ENCODE measurements around the gene GLB1L. TPM values are rescaled to one million over a fixed set of nuclear protein-coding genes. Genes with fewer than 3 reads are reported as not detected.
"Not testable (repeated sequence)": the region's sequence is repeated elsewhere in the genome, so short reads cannot be mapped to it uniquely, and the experiment has no call there.

GLB1L gene
- polyA plus RNA-seq, 3 donors = 2.1 to 12.9 (median 11.8) TPM

DNA sequence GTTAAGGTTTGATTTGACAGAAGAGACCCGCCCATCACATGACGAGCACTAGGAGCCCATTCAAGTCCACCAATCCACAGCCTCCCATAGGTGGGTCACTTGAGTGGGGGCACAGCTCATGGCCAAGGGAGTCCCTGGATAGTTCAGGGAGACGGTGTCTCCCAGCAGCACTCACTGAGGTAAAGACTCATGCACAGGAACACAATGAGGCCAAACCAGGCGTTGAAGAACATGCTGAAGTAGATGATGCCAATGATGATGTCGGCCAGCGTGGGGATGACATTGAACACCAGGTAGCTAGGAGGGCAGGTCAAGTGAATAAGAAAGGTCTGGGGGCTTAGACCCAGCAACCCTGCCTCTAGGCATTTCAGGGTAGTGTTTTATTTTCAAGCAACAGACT is 30.5 kb downstream of the GLB1L start:
- H3K27ac ChIP-seq (ENCODE audit: low read depth, low read length) = no peak overlapping the region
- 92 to 94% (median 94%) methylated on average over 6 of the region's 6 CpGs for WGBS, 3 donors

DNA sequence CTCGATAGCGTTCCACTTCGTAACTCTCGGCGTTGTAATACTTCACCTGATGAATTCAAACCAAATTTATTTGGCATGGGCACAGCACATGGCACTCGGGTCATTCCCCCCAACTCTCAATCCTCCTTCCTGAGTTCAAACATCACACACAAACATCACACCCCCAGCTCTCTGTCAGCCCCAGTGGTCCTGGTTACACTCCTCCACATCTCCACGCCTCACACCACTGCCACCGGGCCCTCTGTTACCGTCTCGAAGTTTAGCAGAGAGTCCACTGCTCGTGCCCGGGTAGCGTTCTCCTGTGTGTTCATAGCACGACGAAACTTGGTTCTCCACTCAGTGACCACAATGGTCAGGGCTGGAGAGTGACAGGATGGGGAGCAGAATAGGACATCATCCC is 31.1 kb downstream of the GLB1L start:
- H3K27ac ChIP-seq (ENCODE audit: low read depth, low read length) = no peak overlapping the region
- 94 to 98% (median 95%) methylated on average over 15 of the region's 15 CpGs for WGBS, 3 donors

- H3K27ac ChIP-seq (ENCODE audit: low read depth, low read length) = no peak overlapping the region
- WGBS, 3 donors = 86 to 90% (median 88%) methylated on average over 10 of the region's 10 CpGs
Observed at GRCh38 chr2:219213486-219214071, 31.7 kb downstream of the GLB1L start.

DNA sequence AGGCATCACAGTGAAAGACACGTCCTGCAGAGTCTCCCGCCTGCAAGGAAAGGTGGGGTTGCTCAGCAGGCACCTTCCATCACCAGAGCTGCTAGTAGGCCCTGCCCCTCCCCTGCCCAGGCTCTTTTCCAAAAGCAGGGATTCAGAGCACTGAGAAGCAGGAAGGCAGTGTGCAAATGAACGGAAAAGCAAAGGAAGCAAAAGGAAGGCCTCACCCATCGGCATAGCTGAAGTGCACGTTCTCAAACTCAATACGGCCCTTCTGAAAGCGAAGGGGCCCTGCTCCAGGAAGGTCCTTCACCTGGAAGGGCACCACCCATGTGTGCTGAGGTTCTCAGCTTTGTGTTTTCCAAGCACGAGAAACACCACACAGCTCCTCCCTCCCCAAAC is 32.2 kb downstream of the GLB1L start:
- H3K27ac ChIP-seq (ENCODE audit: low read depth, low read length) = no peak overlapping the region
- 83 to 91% (median 87%) methylated on average over 8 of the region's 8 CpGs for WGBS, 3 donors

DNA sequence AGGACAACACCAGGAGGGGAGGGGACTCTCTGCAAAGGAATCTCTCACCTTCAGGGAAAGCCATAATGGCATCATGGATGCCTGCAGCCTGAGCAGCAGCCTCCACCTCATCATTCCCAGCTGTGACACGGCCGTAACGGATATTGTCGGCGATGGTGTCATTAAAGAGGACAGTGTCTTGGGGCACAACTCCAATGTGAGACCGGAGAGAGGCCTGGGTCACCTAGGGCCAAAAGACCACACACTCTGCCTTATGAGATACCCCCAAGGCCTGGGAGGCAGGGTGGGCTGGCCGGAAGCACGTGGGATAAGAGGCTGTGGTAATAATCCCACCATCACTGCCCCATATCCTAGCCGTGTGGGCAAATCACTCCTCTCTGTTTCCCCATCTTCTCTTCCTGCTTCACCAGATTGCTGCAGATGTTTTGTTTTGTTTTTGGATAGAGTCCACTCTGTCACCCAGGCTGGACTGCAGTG is 34.3 kb downstream of the GLB1L start:
- WGBS, 3 donors = 84 to 94% (median 85%) methylated on average over 9 of the region's 9 CpGs
- no peak overlapping the region for H3K27ac ChIP-seq (ENCODE audit: low read depth, low read length)

DNA sequence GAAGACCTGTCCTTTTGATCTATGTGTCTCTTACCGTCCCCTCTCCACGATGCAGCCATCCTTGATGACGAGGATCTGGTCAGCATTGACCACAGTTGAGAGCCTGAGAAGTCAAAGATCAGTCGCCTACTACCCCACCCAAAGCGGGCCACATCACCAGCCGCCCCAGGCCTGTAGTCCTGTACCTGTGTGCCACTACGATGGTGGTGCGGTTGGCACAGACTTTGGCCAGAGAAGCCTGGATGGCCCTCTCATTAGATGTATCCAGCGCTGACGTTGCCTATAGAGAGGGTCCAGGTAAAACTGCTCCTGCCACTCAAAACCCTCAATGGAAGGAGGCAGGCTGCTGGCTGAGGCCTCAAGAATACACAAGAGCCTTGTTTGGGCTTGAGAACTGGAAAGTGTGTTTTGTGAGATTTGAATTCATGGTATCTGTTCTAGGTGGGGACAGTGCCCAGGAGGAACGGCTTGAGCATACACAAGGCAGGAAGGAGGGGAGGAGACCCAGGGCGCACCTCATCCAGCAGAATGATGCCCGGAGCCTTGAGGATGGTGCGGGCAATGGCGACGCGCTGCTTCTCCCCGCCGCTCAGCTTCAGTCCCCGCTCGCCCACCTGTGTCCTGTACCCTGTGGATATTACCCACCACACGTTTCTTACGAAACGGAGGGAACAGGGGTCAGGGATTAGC is 34.9 kb downstream of the GLB1L start:
- no peak overlapping the region for H3K27ac ChIP-seq (ENCODE audit: low read depth, low read length)
- 92 to 94% (median 92%) methylated on average over 24 of the region's 24 CpGs for WGBS, 3 donors

- WGBS, 3 donors = 58 to 85% (median 60%) methylated on average over 18 of the region's 18 CpGs
- H3K27ac ChIP-seq (ENCODE audit: low read depth, low read length) = no peak overlapping the region
Observed at GRCh38 chr2:219209236-219210195, 35.7 kb downstream of the GLB1L start.

- 61 to 70% (median 62%) methylated on average over 17 of the region's 17 CpGs for WGBS, 3 donors
- no peak overlapping the region for H3K27ac ChIP-seq (ENCODE audit: low read depth, low read length)
Observed at GRCh38 chr2:219207884-219208740, 37.1 kb downstream of the GLB1L start.

DNA sequence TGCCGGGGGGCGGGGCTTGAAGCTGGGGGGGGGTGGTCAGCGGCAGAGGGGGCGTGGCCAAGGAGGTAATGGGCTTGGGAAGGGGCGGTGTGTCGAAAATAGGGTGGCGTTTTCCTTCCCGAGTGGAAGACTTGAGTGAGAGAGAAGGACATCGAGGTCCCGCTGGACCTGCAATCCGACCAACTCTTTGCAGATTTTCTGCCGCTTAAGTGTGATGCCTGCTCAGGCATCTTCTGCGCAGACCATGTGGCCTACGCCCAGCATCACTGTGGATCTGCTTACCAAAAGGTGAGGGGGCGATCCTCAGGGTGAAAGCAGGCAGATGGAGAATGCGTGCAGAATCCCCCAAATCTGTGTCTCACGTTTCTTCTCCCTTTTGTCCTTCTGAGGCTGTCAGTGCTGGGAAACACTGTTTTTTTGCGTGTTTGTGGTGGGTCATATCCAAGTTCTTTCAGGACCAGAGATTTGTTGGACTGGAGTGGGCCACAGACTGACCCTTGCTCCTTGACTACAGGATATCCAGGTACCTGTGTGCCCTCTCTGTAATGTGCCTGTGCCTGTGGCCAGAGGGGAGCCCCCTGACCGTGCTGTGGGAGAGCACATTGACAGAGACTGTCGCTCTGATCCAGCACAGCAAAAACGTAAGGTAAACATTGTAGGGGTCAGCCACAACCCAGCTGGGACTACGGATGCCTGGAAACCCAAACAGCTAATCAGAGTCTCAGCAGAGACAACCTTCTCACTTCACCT is 37.9 kb downstream of the GLB1L start:
- H3K27ac ChIP-seq (ENCODE audit: low read depth, low read length) = no peak overlapping the region
- 15 to 18% (median 16%) methylated on average over 22 of the region's 22 CpGs for WGBS, 3 donors

DNA sequence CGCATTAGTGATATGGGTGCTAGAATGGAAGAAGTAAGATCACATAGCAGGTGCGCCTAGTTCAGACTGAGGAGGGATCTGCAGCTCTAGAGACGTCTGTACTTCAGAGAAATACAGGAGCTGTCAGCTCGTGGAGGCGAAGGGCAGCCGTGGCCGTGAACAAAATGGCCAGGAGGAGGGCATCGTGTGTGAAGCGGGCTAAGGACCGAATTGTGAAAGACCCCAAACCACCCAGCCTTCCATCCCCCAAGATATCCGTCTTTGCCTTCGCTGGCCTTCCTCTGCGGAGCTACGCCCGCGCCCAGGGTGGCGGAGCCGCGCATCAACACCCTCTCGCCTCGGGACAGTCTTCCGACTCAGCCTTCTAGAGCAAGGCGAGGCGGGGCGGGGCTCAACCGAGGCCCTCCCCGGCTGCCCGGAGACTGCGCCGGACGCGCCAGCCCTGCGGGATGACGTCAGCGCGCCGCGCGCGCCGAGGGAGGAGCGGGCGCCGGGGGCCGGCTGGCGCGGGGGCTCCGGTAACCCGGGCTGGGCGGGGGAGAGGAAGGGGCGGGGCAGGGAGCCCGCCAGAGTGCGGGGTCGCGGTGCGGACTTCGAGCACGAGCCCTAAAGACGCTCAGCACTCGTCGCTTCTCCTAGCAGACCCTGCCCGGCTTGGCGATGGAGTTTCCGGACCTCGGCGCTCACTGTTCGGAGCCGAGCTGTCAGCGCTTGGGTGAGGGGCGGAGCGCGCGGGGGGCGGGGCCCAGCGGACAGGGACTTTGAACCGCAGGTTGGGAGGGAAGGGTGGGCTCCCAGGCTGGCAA is 38.7 kb downstream of the GLB1L start, which contains the start of gene ZFAND2B:
ZFAND2B (plus strand) TSS at position 455 of the 806 bp plus-strand sequence; CDS start at position 661, 206 bp downstream.
- H3K27ac ChIP-seq (ENCODE audit: low read depth, low read length) = peak within 1 kb of the TSS; percentile 10
- 0 to 1% (median 0%) methylated on average over 64 to 76 of the region's 76 CpGs for WGBS, 3 donors

- H3K27ac ChIP-seq (ENCODE audit: low read depth, low read length) = peak overlapping the region; percentile 10
- WGBS, 3 donors = 9 to 21% (median 16%) methylated on average over 7 of the region's 7 CpGs
Observed at GRCh38 chr2:219205981-219206327, 39.3 kb downstream of the GLB1L start.

DNA sequence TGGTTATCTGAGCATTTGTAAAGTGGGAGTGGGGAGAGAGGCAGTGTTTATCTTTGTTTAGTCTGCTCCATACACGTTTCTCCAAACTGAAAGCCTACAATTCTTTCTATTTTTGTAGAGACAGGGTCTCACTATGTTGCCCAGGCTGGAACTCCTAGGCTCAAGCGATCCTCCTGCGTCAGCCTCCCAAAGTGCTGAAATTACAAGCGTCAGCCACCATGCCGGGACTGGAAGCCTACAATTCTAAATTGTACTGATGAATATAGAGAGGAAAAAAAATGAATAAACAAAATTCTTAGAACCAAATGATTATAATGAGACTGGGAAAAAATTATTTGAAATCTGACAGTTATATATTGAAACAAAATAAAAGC is 40.1 kb downstream of the GLB1L start:
- no peak overlapping the region for H3K27ac ChIP-seq (ENCODE audit: low read depth, low read length)
- 81 to 91% (median 87%) methylated on average over 5 of the region's 5 CpGs for WGBS, 3 donors

- H3K27ac ChIP-seq (ENCODE audit: low read depth, low read length) = no peak overlapping the region
- WGBS, 3 donors = 88 to 93% (median 92%) methylated on average over 7 of the region's 7 CpGs
Observed at GRCh38 chr2:219204425-219205164, 40.6 kb downstream of the GLB1L start.

GRCh38 chr2:219201331-219201730 is 43.9 kb downstream of the GLB1L start:
- 76 to 93% (median 90%) methylated on average over 12 to 21 of the region's 21 CpGs for WGBS, 3 donors
- not testable (repeated sequence) for H3K27ac ChIP-seq (ENCODE audit: low read depth, low read length)

DNA sequence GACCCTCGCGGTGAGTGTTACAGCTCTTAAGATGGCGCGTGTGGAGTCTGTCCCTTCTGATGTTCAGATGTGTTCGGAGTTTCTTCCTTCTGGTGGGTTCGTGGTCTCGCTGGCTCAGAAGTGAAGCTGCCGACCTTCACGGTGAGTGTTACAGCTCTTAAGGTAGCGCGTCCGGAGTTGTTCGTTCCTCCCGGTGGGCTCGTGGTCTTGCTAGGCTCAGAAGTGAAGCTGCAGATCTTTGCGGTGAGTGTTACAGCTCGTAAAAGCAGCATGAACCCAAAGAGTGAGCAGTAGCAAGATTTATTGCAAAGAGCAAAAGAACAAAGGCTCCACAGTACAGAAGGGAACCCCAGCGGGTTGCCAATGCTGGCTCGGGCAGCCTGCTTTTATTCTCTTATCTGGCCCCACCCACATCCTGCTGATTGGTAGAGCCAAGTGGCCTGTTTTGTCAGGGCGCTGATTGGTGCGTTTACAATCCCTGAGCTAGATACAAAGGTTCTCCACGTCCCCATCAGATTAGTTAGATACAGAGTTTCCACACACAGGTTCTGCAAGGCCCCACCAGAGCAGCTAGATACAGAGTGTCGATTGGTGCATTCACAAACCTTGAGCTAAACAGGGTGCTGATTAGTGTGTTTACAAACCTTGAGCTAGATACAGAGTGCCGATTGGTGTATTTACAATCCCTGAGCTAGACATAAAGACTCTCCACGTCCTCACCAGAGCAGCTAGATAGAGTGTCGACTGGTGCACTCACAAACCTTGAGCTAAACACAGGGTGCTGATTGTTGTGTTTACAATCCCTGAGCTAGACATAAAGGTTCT is 44.5 kb downstream of the GLB1L start:
- not testable (repeated sequence) for H3K27ac ChIP-seq (ENCODE audit: low read depth, low read length)
- 70 to 82% (median 76%) methylated on average over 24 to 25 of the region's 26 CpGs for WGBS, 3 donors
